SKM-1 (cell line): ENCODE measurements around the gene TMPRSS13.
"Not testable (repeated sequence)": the region's sequence is repeated elsewhere in the genome, so short reads cannot be mapped to it uniquely, and the experiment has no call there.

Source experiments
- DNase-seq: peaks from one replicate; lab custom pipeline; 2025; ENCODE audit not compliant: unreplicated experiment; lab: John Stamatoyannopoulos, UW

TMPRSS13 gene

GRCh38 chr11:117929142-117929915 is at the start of gene TMPRSS13:
Gene TMPRSS13 (minus strand): TSS chr11:117929402. CDS start chr11:117929307, 95 bp downstream.
- no peak for DNase-seq

GRCh38 chr11:117978991-117979390 is 49.8 kb upstream of the TMPRSS13 start:
- no peak for DNase-seq

GRCh38 chr11:117978291-117978910 is 49.2 kb upstream of the TMPRSS13 start:
- DNase-seq: not testable (repeated sequence)

- not testable (repeated sequence) for DNase-seq
Measured at GRCh38 chr11:117977612-117978264, 48.5 kb upstream of the TMPRSS13 start.

- DNase-seq: no peak
Measured at GRCh38 chr11:117977029-117977428, 47.8 kb upstream of the TMPRSS13 start.

GRCh38 chr11:117976445-117976844 is 47.2 kb upstream of the TMPRSS13 start:
- DNase-seq: no peak

- DNase-seq: peak; percentile 89
Measured at GRCh38 chr11:117973503-117973860, 44.3 kb upstream of the TMPRSS13 start.

- no peak for DNase-seq
Measured at GRCh38 chr11:117972629-117973502, 43.7 kb upstream of the TMPRSS13 start.

GRCh38 chr11:117972044-117972443 is 42.8 kb upstream of the TMPRSS13 start:
- no peak for DNase-seq

- DNase-seq: peak; percentile 73
Measured at GRCh38 chr11:117970400-117971024, 41.3 kb upstream of the TMPRSS13 start.

GRCh38 chr11:117969160-117969991 is 40.2 kb upstream of the TMPRSS13 start:
- DNase-seq: no peak

GRCh38 chr11:117966908-117967307 is 37.7 kb upstream of the TMPRSS13 start:
- DNase-seq: no peak

GRCh38 chr11:117962826-117963225 is 33.6 kb upstream of the TMPRSS13 start:
- no peak for DNase-seq

GRCh38 chr11:117961896-117962295 is 32.7 kb upstream of the TMPRSS13 start:
- DNase-seq: no peak

- no peak for DNase-seq
Measured at GRCh38 chr11:117960406-117960805, 31.2 kb upstream of the TMPRSS13 start.

- DNase-seq: no peak
Measured at GRCh38 chr11:117959438-117960149, 30.4 kb upstream of the TMPRSS13 start.

GRCh38 chr11:117958949-117959348 is 29.7 kb upstream of the TMPRSS13 start:
- DNase-seq: no peak

- no peak for DNase-seq
Measured at GRCh38 chr11:117953024-117953671, 23.9 kb upstream of the TMPRSS13 start.
